ENCODE measurements around the gene CHRNB4.

DNA sequence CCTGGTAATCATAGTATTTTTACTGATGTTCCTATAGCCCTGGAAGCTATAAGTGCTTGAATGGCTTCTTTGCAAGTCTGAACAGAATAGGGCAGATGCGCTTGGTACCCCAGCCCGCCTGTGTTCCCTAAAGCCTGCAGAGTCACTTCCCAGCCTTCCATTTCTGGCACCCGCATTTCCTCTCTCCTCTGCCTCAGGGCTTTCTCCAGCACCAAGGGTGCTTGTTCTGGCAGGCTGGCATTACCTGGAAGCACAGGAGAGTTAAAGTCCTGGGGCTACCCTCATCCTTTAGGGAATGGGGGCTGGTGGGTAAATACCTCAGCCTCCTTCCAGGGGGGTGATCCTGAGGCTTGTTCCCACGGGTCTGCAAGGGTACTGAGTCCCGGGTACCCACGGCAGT, 12.8 kb downstream of the CHRNB4 start:
- TF ChIP-seq, protein P1, sequence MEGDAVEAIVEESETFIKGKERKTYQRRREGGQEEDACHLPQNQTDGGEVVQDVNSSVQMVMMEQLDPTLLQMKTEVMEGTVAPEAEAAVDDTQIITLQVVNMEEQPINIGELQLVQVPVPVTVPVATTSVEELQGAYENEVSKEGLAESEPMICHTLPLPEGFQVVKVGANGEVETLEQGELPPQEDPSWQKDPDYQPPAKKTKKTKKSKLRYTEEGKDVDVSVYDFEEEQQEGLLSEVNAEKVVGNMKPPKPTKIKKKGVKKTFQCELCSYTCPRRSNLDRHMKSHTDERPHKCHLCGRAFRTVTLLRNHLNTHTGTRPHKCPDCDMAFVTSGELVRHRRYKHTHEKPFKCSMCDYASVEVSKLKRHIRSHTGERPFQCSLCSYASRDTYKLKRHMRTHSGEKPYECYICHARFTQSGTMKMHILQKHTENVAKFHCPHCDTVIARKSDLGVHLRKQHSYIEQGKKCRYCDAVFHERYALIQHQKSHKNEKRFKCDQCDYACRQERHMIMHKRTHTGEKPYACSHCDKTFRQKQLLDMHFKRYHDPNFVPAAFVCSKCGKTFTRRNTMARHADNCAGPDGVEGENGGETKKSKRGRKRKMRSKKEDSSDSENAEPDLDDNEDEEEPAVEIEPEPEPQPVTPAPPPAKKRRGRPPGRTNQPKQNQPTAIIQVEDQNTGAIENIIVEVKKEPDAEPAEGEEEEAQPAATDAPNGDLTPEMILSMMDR (IDR thresholded peaks at IDR 0.05): no peak
- no peak for TF ChIP-seq POLR2AphosphoS5 (IDR thresholded peaks at IDR 0.05)
- no peak for TF ChIP-seq POLR2A (IDR thresholded peaks at IDR 0.05)

All from gastroesophageal sphincter (tissue), 3 donors.